GM12892 (cell line): ENCODE measurements around the gene ATG16L2.

Experiments used
- POLR2A ChIP-seq: IDR thresholded peaks from 2 replicates; pipeline ENCODE4 v1.6.1; 2011; ENCODE audit warnings: low read depth, low read length, control low read depth
- POLR2AphosphoS5 ChIP-seq: IDR thresholded peaks from 2 replicates; pipeline ENCODE4 v1.6.1; 2011; ENCODE audit warnings: low read depth, low read length, control low read depth
- TAF1 ChIP-seq: IDR thresholded peaks from 2 replicates; pipeline ENCODE4 v1.6.1; 2011; ENCODE audit warnings: low read depth, mild to moderate bottlenecking, control low read depth, low read length, borderline replicate concordance

- TF ChIP-seq POLR2A = no peak
- no peak for TF ChIP-seq POLR2AphosphoS5
- TF ChIP-seq TAF1 = no peak
Observed at GRCh38 chr11:72771507-72771906, 42.7 kb upstream of the ATG16L2 start.
